HT1080 (cell line): ENCODE results near the gene FTCD. TPM values are rescaled to one million over a fixed set of nuclear protein-coding genes. Genes with fewer than 3 reads are reported as not detected.
"Not testable (repeated sequence)": the region's sequence is repeated elsewhere in the genome, so short reads cannot be mapped to it uniquely, and the experiment has no call there.

Experiments used
- DNase-seq: peaks from one replicate; pipeline ENCODE4 v3.0.0-alpha.2; 2015; ENCODE audit warnings: low read depth
- total RNA-seq: library from RNA; depleted of rRNA; stranded (reverse); fragments of >200 nt; shearing (Covaris generic); gene quantifications from 2 replicates; pipeline ENCODE4 v1.2.3, GENCODE V29; 2014

FTCD gene
- total RNA-seq, 1 experiment from 2014 or later, result 0.69 TPM

- not testable (repeated sequence) for DNase-seq
Observed at GRCh38 chr21:46140352-46141003, 14.9 kb downstream of the FTCD start.

GRCh38 chr21:46139686-46140085, 15.7 kb downstream of the FTCD start:
- no peak for DNase-seq

- no peak for DNase-seq
Observed at GRCh38 chr21:46138383-46138970, 16.9 kb downstream of the FTCD start.

GRCh38 chr21:46137908-46138307, 17.5 kb downstream of the FTCD start:
- no peak for DNase-seq

- DNase-seq, result no peak
Observed at GRCh38 chr21:46136739-46137349, 18.5 kb downstream of the FTCD start.

GRCh38 chr21:46135782-46136395, 19.5 kb downstream of the FTCD start:
- DNase-seq, result no peak

- DNase-seq, result no peak
Observed at GRCh38 chr21:46131838-46132651, 23.3 kb downstream of the FTCD start.

GRCh38 chr21:46131588-46131837, 23.9 kb downstream of the FTCD start:
- DNase-seq, result no peak

- no peak for DNase-seq
Observed at GRCh38 chr21:46130831-46131587, 24.4 kb downstream of the FTCD start.

GRCh38 chr21:46129846-46130651, 25.3 kb downstream of the FTCD start:
- DNase-seq, result no peak

- no peak for DNase-seq
Observed at GRCh38 chr21:46128933-46129571, 26.3 kb downstream of the FTCD start.

GRCh38 chr21:46128106-46128932, 27.1 kb downstream of the FTCD start:
- no peak for DNase-seq

GRCh38 chr21:46127239-46128105, 27.9 kb downstream of the FTCD start:
- DNase-seq, result no peak

- DNase-seq, result no peak
Observed at GRCh38 chr21:46126309-46127238, 28.8 kb downstream of the FTCD start.

- DNase-seq, result no peak
Observed at GRCh38 chr21:46125846-46126301, 29.5 kb downstream of the FTCD start.
